ENCODE data around the gene TMEM254.

Gene TMEM254

GRCh38 chr10:80122110-80122710, 43.7 kb downstream of the TMEM254 start:
- no peak overlapping the region for H3K27ac ChIP-seq
- no peaks in the 10 kb centered on the region for H3K27me3 ChIP-seq
- no peaks in the 10 kb centered on the region for H3K9me3 ChIP-seq
- no peak for DNase-seq
- intact Hi-C loops (cut with DNase I; ENCODE audit: low total_unique reads): no loop called here
- TF ChIP-seq, protein P1, sequence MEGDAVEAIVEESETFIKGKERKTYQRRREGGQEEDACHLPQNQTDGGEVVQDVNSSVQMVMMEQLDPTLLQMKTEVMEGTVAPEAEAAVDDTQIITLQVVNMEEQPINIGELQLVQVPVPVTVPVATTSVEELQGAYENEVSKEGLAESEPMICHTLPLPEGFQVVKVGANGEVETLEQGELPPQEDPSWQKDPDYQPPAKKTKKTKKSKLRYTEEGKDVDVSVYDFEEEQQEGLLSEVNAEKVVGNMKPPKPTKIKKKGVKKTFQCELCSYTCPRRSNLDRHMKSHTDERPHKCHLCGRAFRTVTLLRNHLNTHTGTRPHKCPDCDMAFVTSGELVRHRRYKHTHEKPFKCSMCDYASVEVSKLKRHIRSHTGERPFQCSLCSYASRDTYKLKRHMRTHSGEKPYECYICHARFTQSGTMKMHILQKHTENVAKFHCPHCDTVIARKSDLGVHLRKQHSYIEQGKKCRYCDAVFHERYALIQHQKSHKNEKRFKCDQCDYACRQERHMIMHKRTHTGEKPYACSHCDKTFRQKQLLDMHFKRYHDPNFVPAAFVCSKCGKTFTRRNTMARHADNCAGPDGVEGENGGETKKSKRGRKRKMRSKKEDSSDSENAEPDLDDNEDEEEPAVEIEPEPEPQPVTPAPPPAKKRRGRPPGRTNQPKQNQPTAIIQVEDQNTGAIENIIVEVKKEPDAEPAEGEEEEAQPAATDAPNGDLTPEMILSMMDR (IDR thresholded peaks at IDR 0.05): no peak
- no peak overlapping the region for H3K4me3 ChIP-seq
- no peaks in the 10 kb centered on the region for H3K36me3 ChIP-seq
- H3K4me1 ChIP-seq: peaks cover 0 to 10% (median 8%) of the 10 kb centered on the region in 4 donors

DNA sequence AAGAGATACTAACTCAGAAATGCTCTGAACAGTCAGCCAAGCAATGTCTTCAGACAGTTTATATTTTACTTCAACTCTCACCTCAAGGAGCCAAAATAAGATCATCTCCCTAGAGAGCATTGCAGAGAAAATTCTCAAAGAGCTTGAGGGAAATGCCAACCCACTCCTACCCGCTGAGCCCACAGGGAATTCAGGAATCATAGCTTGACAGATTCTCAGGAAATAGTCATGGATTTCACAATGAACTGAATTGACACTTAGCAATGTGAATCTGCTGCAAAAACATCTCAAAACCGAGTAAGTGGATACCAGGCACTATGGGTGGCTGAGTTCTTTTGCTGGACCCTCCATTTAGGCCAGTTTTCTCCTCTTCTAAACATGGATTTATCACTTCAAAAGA, 44.3 kb downstream of the TMEM254 start:
- no peak for DNase-seq
- Histone ChIP-seq H3K36me3 (no peaks in the 10 kb centered on the region), H3K9me3 (no peaks in the 10 kb centered on the region), H3K4me3 (no peak overlapping the region), H3K27ac (no peak overlapping the region), H3K4me1 (peaks cover 0 to 10% (median 8%) of the 10 kb centered on the region in 4 donors), H3K27me3 (no peaks in the 10 kb centered on the region)
- intact Hi-C loops (cut with DNase I; ENCODE audit: low total_unique reads): no loop called here
- TF ChIP-seq, protein P1 (IDR thresholded peaks at IDR 0.05): no peak

- H3K27me3 ChIP-seq: no peaks in the 10 kb centered on the region
- H3K4me1 ChIP-seq: peaks cover 0 to 10% (median 8%) of the 10 kb centered on the region in 4 donors
- no peak for DNase-seq
- no peaks in the 10 kb centered on the region for H3K36me3 ChIP-seq
- H3K9me3 ChIP-seq: no peaks in the 10 kb centered on the region
- intact Hi-C loops (cut with DNase I; ENCODE audit: low total_unique reads): no loop called here
- TF ChIP-seq, protein P1 (IDR thresholded peaks at IDR 0.05): no peak
- no peak overlapping the region for H3K27ac ChIP-seq
- no peak overlapping the region for H3K4me3 ChIP-seq
These were observed 48.4 kb downstream of the TMEM254 start for GRCh38 chr10:80126876-80127275.

GRCh38 chr10:80131499-80131901, 53.0 kb downstream of the TMEM254 start:
- no peak overlapping the region for H3K4me3 ChIP-seq
- TF ChIP-seq, protein P1 (IDR thresholded peaks at IDR 0.05): no peak
- peaks cover 0 to 35% (median 20%) of the 10 kb centered on the region in 4 donors for H3K4me1 ChIP-seq
- intact Hi-C loops (cut with DNase I; ENCODE audit: low total_unique reads): no loop called here
- H3K27me3 ChIP-seq: no peaks in the 10 kb centered on the region
- H3K9me3 ChIP-seq: no peaks in the 10 kb centered on the region
- peak overlapping the region; percentile 72 to 77 for H3K27ac ChIP-seq
- no peak for DNase-seq
- no peaks in the 10 kb centered on the region for H3K36me3 ChIP-seq

GRCh38 chr10:80132299-80133139, 54.1 kb downstream of the TMEM254 start, which contains the start of gene PLAC9:
Gene PLAC9 (plus strand): TSS chr10:80132730. CDS start chr10:80132763, 33 bp downstream.
- intact Hi-C loops (cut with DNase I; ENCODE audit: low total_unique reads): no loop called here
- Histone ChIP-seq H3K4me1 (peaks cover 0 to 45% (median 30%) of the 10 kb centered on the region in 4 donors), H3K9me3 (no peaks in the 10 kb centered on the region), H3K27me3 (no peaks in the 10 kb centered on the region), H3K4me3 (peak within 1 kb of the TSS; percentile 54 to 69), H3K36me3 (no peaks in the 10 kb centered on the region), H3K27ac (peak within 1 kb of the TSS; percentile 72 to 77)
- no peak for DNase-seq
- TF ChIP-seq, protein P1 (IDR thresholded peaks at IDR 0.05): no peak
